Measurements from ENCODE around the gene GUCY1A1. TPM values are rescaled to one million over a fixed set of nuclear protein-coding genes. Genes with fewer than 3 reads are reported as not detected.

The GUCY1A1 gene
- total and polyA plus RNA-seq, 8 donors = 78.0 to 155 (median 114) TPM

DNA sequence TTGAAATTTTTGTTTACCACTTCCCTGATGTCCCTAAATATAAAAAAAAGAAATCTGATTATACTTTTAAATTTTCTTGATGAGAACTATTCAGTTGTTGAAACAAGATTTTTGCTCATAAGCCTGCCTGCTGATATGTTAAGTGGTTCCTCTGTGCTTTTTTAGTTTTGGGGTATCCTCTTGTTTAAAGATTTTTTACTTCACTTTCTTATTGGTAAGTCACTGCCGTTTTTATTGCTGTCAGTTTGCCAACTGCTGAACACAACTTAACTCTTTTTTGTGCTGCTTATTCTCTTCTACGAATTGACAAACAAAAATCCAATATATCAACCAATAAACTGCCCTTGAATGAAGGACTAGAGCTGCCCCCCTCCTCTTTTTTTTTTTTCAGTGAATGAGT, 39.5 kb downstream of the GUCY1A1 start:
- Histone ChIP-seq H3K4me1 (peaks cover 0 to 6% of the 10 kb centered on the region in 2 donors), H3K27me3 (no peaks in the 10 kb centered on the region), H3K9me3 (no peaks in the 10 kb centered on the region), H3K36me3 (peaks cover 0 to 5% of the 10 kb centered on the region in 2 donors), H3K27ac (no peak overlapping the region), H3K4me3 (no peak overlapping the region)
- DNase-seq (no peak), ATAC-seq (no peak)
- TF ChIP-seq, protein P1, sequence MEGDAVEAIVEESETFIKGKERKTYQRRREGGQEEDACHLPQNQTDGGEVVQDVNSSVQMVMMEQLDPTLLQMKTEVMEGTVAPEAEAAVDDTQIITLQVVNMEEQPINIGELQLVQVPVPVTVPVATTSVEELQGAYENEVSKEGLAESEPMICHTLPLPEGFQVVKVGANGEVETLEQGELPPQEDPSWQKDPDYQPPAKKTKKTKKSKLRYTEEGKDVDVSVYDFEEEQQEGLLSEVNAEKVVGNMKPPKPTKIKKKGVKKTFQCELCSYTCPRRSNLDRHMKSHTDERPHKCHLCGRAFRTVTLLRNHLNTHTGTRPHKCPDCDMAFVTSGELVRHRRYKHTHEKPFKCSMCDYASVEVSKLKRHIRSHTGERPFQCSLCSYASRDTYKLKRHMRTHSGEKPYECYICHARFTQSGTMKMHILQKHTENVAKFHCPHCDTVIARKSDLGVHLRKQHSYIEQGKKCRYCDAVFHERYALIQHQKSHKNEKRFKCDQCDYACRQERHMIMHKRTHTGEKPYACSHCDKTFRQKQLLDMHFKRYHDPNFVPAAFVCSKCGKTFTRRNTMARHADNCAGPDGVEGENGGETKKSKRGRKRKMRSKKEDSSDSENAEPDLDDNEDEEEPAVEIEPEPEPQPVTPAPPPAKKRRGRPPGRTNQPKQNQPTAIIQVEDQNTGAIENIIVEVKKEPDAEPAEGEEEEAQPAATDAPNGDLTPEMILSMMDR (IDR thresholded peaks at IDR 0.05) = no peak
- intact Hi-C loops (cut with DNase I) = no loop called here

DNA sequence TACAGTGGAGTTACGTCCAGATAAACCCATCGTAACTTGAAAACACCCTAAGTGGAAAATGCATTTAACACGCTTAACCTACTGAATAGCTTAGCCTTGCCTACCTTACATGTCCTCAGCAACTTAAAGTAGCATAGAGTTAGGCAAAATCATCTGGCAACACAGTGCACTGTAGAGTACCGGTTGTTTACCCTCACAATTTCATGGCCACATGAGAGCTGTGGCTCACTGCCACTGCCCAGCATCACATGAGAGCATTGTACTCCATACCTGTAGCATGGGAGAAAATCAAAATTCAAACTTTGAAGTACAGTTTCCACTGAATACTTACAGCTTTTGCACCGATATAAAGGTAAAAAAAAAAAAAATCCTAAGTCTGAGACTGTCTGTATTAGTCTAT, 40.6 kb downstream of the GUCY1A1 start:
- intact Hi-C loops (cut with DNase I) = no loop called here
- no peaks in the 10 kb centered on the region for H3K27me3 ChIP-seq
- H3K4me1 ChIP-seq = peaks cover 0 to 6% of the 10 kb centered on the region in 2 donors
- no peaks in the 10 kb centered on the region for H3K9me3 ChIP-seq
- peak; percentile 82 for ATAC-seq
- H3K36me3 ChIP-seq = peaks cover 0 to 7% of the 10 kb centered on the region in 2 donors
- no peak overlapping the region for H3K4me3 ChIP-seq
- TF ChIP-seq, protein P1 (IDR thresholded peaks at IDR 0.05) = no peak
- H3K27ac ChIP-seq = no peak overlapping the region
- peak in 1 of 4 donors; percentile 66 for DNase-seq

DNA sequence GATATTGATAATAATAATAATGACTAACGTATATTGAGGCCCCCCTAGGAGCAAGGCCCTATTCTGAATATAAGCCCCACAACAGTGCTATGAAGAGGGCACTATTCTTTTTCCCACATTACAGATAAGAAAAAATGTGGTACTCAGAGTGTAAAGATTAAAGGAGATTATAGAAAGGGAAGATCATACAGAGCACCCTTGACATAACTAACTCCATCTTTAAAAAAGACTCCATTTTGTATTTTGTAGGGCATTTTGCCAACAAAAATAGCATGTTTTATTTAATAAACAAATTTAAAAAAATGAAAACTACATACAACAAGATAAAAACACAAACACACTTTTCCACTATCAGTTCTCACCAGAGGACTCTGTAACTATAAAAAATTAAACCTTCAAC, 42.1 kb downstream of the GUCY1A1 start:
- H3K9me3 ChIP-seq = no peaks in the 10 kb centered on the region
- intact Hi-C loops (cut with DNase I) = no loop called here
- no peaks in the 10 kb centered on the region for H3K27me3 ChIP-seq
- no peak for ATAC-seq
- no peak overlapping the region for H3K27ac ChIP-seq
- DNase-seq = no peak
- H3K4me3 ChIP-seq = no peak overlapping the region
- peaks cover 0 to 13% of the 10 kb centered on the region in 2 donors for H3K36me3 ChIP-seq
- TF ChIP-seq, protein P1 (IDR thresholded peaks at IDR 0.05) = no peak
- H3K4me1 ChIP-seq = peaks cover 0 to 6% of the 10 kb centered on the region in 2 donors

DNA sequence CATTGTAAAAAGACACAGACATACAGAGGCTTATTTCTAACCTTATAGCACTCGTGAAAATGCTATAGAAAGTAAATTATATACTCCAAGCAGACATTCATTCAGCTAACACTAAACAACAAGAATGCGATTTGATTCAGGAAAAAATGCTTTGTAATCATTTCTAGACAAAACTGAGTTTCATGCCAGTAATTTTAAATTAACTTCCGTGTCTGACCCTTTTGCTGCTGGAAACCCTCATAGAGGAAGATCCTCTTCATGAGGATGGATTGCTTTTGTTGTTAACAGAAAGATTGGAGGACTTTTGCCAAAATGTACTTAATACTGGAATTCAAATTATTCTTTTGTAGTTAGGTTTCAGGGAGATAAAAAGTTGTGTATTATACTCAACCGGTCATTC, 43.3 kb downstream of the GUCY1A1 start:
- Histone ChIP-seq H3K9me3 (no peaks in the 10 kb centered on the region), H3K4me1 (peaks cover 0 to 6% of the 10 kb centered on the region in 2 donors), H3K27me3 (no peaks in the 10 kb centered on the region), H3K4me3 (no peak overlapping the region), H3K27ac (no peak overlapping the region), H3K36me3 (peaks cover 0 to 13% of the 10 kb centered on the region in 2 donors)
- DNase-seq = no peak
- intact Hi-C loops (cut with DNase I) = no loop called here
- no peak for ATAC-seq
- TF ChIP-seq, protein P1 (IDR thresholded peaks at IDR 0.05) = no peak

DNA sequence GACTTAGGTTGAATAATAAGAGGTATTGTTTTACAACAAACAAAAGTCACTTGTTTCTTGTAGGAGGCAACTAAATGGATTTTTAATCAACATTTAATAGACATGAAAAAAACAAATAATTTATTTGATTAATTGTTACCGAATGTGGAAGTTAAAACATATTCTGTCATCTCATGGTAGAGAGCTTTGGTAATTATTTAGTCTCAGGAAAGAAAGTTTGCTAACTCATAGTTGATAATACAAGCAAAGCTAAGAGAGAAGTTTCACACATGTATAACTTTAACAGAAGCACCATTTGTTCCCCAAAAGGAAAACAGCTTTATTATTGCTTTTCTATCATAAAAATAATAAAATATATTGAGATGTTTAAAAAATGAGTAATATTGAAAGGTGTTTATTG, 44.9 kb downstream of the GUCY1A1 start:
- ATAC-seq = no peak
- H3K27ac ChIP-seq = no peak overlapping the region
- TF ChIP-seq, protein P1 (IDR thresholded peaks at IDR 0.05) = no peak
- no peaks in the 10 kb centered on the region for H3K27me3 ChIP-seq
- H3K4me1 ChIP-seq = no peaks in the 10 kb centered on the region
- DNase-seq = no peak
- no peak overlapping the region for H3K4me3 ChIP-seq
- no peaks in the 10 kb centered on the region for H3K9me3 ChIP-seq
- peaks cover 0 to 17% of the 10 kb centered on the region in 2 donors for H3K36me3 ChIP-seq
- intact Hi-C loops (cut with DNase I) = no loop called here
